K562 (cell line): Measurements from ENCODE around the gene ZNF384. TPM values are rescaled to one million over a fixed set of nuclear protein-coding genes. Genes with fewer than 3 reads are reported as not detected.

ENCODE experiments used
- CHD1 ChIP-seq: fragments of 200-600 bp; sonication (generic); IDR thresholded peaks from one replicate; pipeline ENCODE4 v1.6.1; 2012; ENCODE audit warnings: mild to moderate bottlenecking, moderate library complexity, low read length, inconsistent platforms
- ELF4 ChIP-seq: fragments of 450-650 bp; formaldehyde crosslinking; IDR thresholded peaks from 2 replicates; pipeline ENCODE4 v1.4.0; 2022; ENCODE audit warnings: missing genetic modification characterization
- JUND ChIP-seq, 2 experiments: IDR thresholded peaks; 2 replicates in 1 of 2; 3 replicates in 1 of 2; pipeline ENCODE4 v1.6.1; 2011; ENCODE audit warnings: borderline replicate concordance in 2 of 2, low read depth in 2 of 2, low read length in 2 of 2, improper control_type of control experiment in 1 of 2, missing biosample characterization in 1 of 2, missing genetic modification characterization in 1 of 2, missing genetic modification reagents in 1 of 2
- MEF2A ChIP-seq: IDR thresholded peaks from 2 replicates; pipeline ENCODE4 v1.6.1; 2011; ENCODE audit warnings: low read depth, mild to moderate bottlenecking, low read length, moderate library complexity; ENCODE audit not compliant: control insufficient read depth
- MYNN ChIP-seq, 2 experiments: sonication (generic); formaldehyde crosslinking in 1 of 2; IDR thresholded peaks; 2 replicates each; pipeline versions ENCODE4 v1.5.0 to v1.6.1; 2016 to 2020; ENCODE audit warnings: antibody characterized with exemption in 1 of 2, missing genetic modification reagents in 1 of 2
- NRF1 ChIP-seq, 2 experiments: fragments of 450-650 bp; IDR thresholded peaks in 1 of 2; conservative IDR thresholded peaks in 1 of 2; 2 replicates each; pipeline ENCODE4 v1.6.1; 2014; ENCODE audit warnings: mild to moderate bottlenecking in 2 of 2
- POU5F1 ChIP-seq: fragments of 150-350 bp; IDR thresholded peaks from 2 replicates; pipeline ENCODE4 v1.6.1; 2014; ENCODE audit warnings: borderline replicate concordance, low read length, low read depth, mild to moderate bottlenecking; ENCODE audit not compliant: partially characterized antibody
- SMAD4 ChIP-seq: fragments of 250-450 bp; sonication (Bioruptor Pico); conservative IDR thresholded peaks from 2 replicates; pipeline ENCODE4 v1.8.0; 2021; ENCODE audit warnings: inconsistent platforms, mild to moderate bottlenecking, moderate library complexity
- TRIM24 ChIP-seq, 2 experiments: fragments of 450-650 bp; IDR thresholded peaks; 2 replicates each; pipeline ENCODE4 v1.6.1; 2016
- ZNF589 ChIP-seq: fragments of 200-800 bp; sonication (Bioruptor generic); IDR thresholded peaks from 2 replicates; pipeline ENCODE4 v1.6.1; 2016; ENCODE audit warnings: low read depth, missing genetic modification characterization, missing compliant biosample characterization
- polyA plus RNA-seq, 8 experiments: library from polyadenylated mRNA; depleted of rRNA in 4 of 8; stranded (reverse) in 5 of 8; unstranded in 3 of 8; fragments of >200 nt; fragmentation: Nextera tagmentation in 2 of 8; fragmentation: Illumina TruSeq in 1 of 8; extraction: Ambion mirVana in 2 of 8; extraction: Trizol in 1 of 8; gene quantifications; 2 replicates each; pipeline versions ENCODE4 v1.2.1 to v1.2.3, GENCODE V29; 2011 to 2014; ENCODE audit warnings: inconsistent platforms in 1 of 8, missing spikeins in 1 of 8
- total RNA-seq, 7 experiments: library from RNA; depleted of rRNA in 6 of 7; stranded (reverse); fragments of >200 nt in 6 of 7; fragmentation: Illumina TruSeq in 2 of 7; extraction: Trizol in 2 of 7; gene quantifications; 2 replicates each; pipeline versions ENCODE4 v1.2.1 to v1.2.3, GENCODE V29; 2011 to 2021; ENCODE audit warnings: low replicate concordance in 1 of 7
- TF ChIP-seq, protein P1 (sequence below), 2 experiments: fragments of 450-650 bp; formaldehyde crosslinking in 1 of 2; IDR thresholded peaks; 2 replicates each; pipeline versions ENCODE4 v1.4.0 to v1.6.1; 2014 to 2020; ENCODE audit warnings: mild to moderate bottlenecking in 2 of 2, borderline replicate concordance in 1 of 2, low read depth in 1 of 2
- TF ChIP-seq, protein P2 (sequence below), 2 experiments: fragments of 450-650 bp; IDR thresholded peaks; 2 replicates each; pipeline ENCODE4 v1.6.1; 2016
- TF ChIP-seq, protein P3 (sequence below), 2 experiments: fragments of 450-650 bp; conservative IDR thresholded peaks; 2 replicates each; pipeline ENCODE4 v1.6.1; 2017; ENCODE audit warnings: mild to moderate bottlenecking in 2 of 2, moderate library complexity in 2 of 2

ZNF384 gene
- total and polyA plus RNA-seq, 9 of the 15 experiments (the other 6 are each of a cell fraction or from before 2014, with no cell fraction given), result 0.36 to 64.8 (median 21.3) TPM

DNA sequence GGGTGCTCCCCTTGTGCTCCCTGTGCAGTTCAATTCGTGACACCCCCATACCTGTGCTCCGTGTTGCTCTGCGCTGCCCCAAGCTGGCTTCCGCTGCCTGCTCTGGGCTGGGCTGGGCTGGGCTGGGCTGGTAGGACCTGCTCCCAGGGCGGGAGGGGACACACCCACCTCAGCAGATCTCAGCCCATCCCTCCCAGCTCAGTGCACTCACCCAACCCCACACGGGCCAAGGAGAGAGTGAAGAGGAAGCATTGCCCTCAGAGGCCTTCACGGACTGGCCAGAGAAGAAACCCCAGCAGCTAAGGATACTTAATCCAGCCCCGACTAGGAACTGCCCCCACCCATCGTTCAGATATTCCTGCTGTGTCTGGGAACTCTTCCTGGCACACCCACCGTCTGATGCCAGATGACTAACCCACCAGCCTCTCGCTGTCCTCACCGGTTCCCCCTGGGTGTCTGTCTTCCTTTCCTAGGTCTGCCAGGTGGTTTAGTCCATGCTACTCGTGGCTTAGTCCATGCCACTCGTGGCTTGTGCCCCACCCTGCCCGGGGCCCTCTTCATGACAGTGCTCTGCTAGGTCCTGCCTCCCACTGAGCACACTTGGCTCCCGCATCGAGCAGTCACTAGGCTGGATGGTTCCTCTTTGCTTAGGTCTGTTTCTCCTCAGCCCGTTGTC is 53.2 kb downstream of the ZNF384 start, which contains the start of gene LPAR5 (continued):
- TF ChIP-seq, protein P1, sequence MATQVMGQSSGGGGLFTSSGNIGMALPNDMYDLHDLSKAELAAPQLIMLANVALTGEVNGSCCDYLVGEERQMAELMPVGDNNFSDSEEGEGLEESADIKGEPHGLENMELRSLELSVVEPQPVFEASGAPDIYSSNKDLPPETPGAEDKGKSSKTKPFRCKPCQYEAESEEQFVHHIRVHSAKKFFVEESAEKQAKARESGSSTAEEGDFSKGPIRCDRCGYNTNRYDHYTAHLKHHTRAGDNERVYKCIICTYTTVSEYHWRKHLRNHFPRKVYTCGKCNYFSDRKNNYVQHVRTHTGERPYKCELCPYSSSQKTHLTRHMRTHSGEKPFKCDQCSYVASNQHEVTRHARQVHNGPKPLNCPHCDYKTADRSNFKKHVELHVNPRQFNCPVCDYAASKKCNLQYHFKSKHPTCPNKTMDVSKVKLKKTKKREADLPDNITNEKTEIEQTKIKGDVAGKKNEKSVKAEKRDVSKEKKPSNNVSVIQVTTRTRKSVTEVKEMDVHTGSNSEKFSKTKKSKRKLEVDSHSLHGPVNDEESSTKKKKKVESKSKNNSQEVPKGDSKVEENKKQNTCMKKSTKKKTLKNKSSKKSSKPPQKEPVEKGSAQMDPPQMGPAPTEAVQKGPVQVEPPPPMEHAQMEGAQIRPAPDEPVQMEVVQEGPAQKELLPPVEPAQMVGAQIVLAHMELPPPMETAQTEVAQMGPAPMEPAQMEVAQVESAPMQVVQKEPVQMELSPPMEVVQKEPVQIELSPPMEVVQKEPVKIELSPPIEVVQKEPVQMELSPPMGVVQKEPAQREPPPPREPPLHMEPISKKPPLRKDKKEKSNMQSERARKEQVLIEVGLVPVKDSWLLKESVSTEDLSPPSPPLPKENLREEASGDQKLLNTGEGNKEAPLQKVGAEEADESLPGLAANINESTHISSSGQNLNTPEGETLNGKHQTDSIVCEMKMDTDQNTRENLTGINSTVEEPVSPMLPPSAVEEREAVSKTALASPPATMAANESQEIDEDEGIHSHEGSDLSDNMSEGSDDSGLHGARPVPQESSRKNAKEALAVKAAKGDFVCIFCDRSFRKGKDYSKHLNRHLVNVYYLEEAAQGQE (IDR thresholded peaks at IDR 0.05; ENCODE audit: borderline replicate concordance), result peak; percentile 96
- TF ChIP-seq, protein P1 (CRISPR knock-in tag; IDR thresholded peaks at IDR 0.05; ENCODE audit: low read depth), result no peak
- TF ChIP-seq, protein P2, sequence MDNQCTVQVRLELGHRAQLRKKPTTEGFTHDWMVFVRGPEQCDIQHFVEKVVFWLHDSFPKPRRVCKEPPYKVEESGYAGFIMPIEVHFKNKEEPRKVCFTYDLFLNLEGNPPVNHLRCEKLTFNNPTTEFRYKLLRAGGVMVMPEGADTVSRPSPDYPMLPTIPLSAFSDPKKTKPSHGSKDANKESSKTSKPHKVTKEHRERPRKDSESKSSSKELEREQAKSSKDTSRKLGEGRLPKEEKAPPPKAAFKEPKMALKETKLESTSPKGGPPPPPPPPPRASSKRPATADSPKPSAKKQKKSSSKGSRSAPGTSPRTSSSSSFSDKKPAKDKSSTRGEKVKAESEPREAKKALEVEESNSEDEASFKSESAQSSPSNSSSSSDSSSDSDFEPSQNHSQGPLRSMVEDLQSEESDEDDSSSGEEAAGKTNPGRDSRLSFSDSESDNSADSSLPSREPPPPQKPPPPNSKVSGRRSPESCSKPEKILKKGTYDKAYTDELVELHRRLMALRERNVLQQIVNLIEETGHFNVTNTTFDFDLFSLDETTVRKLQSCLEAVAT (IDR thresholded peaks at IDR 0.05), result peak in 1 of 2 experiments; percentile 87; a peak in 2 of 4 replicates
- TF ChIP-seq SMAD4 (CRISPR knock-in tag) (peak; percentile 52), MYNN (IDR thresholded peaks at IDR 0.05) (peak; percentile 57; the same call in 1 of the 2 replicates), MYNN (CRISPR knock-in tag; IDR thresholded peaks at IDR 0.05) (no peak), TRIM24 (IDR thresholded peaks at IDR 0.05) (no peak), ELF4 (CRISPR knock-in tag) (no peak), NRF1 (conservative IDR thresholded peaks at IDR 0.05 in 1 of 2, IDR thresholded peaks at IDR 0.05 in 1 of 2) (peak in 1 of 2 experiments; percentile 34; a peak in 1 of 4 replicates), JUND (IDR thresholded peaks at IDR 0.05; ENCODE audit: borderline replicate concordance, low read depth, low read length) (no peak; the same call in 1 of the 2 replicates), JUND (tag; IDR thresholded peaks at IDR 0.05; ENCODE audit: borderline replicate concordance, low read depth, low read length) (peak; percentile 24; the same call in 1 of the 3 replicates), CHD1 (peak; percentile 73), MEF2A (no peak), ZNF589 (CRISPR knock-in tag) (no peak), POU5F1 (no peak)
- TF ChIP-seq, protein P3, sequence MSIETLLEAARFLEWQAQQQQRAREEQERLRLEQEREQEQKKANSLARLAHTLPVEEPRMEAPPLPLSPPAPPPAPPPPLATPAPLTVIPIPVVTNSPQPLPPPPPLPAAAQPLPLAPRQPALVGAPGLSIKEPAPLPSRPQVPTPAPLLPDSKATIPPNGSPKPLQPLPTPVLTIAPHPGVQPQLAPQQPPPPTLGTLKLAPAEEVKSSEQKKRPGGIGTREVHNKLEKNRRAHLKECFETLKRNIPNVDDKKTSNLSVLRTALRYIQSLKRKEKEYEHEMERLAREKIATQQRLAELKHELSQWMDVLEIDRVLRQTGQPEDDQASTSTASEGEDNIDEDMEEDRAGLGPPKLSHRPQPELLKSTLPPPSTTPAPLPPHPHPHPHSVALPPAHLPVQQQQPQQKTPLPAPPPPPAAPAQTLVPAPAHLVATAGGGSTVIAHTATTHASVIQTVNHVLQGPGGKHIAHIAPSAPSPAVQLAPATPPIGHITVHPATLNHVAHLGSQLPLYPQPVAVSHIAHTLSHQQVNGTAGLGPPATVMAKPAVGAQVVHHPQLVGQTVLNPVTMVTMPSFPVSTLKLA (conservative IDR thresholded peaks at IDR 0.05), result peak; percentile 12 to 55; a peak in 1 of 4 replicates
